ENCODE measurements around the gene TAS2R31.

TAS2R31 gene

DNA sequence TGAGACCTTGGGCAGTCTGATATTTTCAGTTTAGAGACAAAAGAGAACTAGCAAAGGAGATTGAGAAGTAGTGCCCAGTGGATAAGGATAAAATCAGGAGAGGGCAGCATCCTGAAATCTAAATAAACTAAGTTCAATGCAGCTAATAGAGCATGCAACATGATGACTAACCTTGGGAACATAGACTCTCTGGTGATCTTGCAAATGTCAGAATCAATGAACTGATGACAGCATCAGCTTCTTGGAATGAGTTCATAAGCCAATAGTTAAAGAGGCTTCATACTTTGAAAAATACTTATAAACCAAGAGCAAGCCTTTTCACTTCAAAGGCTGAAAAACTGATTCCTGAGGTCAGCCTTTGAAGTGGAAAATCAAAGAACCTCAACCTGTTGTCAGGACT is 17.0 kb downstream of the TAS2R31 start:
- TF ChIP-seq ZBTB7A (IDR thresholded peaks at IDR 0.05; ENCODE audit: low read depth), result no peak
- TF ChIP-seq, protein P1, sequence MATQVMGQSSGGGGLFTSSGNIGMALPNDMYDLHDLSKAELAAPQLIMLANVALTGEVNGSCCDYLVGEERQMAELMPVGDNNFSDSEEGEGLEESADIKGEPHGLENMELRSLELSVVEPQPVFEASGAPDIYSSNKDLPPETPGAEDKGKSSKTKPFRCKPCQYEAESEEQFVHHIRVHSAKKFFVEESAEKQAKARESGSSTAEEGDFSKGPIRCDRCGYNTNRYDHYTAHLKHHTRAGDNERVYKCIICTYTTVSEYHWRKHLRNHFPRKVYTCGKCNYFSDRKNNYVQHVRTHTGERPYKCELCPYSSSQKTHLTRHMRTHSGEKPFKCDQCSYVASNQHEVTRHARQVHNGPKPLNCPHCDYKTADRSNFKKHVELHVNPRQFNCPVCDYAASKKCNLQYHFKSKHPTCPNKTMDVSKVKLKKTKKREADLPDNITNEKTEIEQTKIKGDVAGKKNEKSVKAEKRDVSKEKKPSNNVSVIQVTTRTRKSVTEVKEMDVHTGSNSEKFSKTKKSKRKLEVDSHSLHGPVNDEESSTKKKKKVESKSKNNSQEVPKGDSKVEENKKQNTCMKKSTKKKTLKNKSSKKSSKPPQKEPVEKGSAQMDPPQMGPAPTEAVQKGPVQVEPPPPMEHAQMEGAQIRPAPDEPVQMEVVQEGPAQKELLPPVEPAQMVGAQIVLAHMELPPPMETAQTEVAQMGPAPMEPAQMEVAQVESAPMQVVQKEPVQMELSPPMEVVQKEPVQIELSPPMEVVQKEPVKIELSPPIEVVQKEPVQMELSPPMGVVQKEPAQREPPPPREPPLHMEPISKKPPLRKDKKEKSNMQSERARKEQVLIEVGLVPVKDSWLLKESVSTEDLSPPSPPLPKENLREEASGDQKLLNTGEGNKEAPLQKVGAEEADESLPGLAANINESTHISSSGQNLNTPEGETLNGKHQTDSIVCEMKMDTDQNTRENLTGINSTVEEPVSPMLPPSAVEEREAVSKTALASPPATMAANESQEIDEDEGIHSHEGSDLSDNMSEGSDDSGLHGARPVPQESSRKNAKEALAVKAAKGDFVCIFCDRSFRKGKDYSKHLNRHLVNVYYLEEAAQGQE (IDR thresholded peaks at IDR 0.05; ENCODE audit: low read depth), result no peak
- TF ChIP-seq CEBPB (IDR thresholded peaks at IDR 0.05), result no peak
- TF ChIP-seq, protein P2, sequence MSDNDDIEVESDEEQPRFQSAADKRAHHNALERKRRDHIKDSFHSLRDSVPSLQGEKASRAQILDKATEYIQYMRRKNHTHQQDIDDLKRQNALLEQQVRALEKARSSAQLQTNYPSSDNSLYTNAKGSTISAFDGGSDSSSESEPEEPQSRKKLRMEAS (IDR thresholded peaks at IDR 0.05), result no peak
- TF ChIP-seq USF1 (IDR thresholded peaks at IDR 0.05), result no peak
- TF ChIP-seq TAF1 (IDR thresholded peaks at IDR 0.05; ENCODE audit: low read depth), result no peak
- TF ChIP-seq NFIC (IDR thresholded peaks at IDR 0.05), result no peak
- TF ChIP-seq EP300 (IDR thresholded peaks at IDR 0.05; ENCODE audit: borderline replicate concordance), result no peak
- TF ChIP-seq EGR1 (IDR thresholded peaks at IDR 0.05), result no peak

DNA sequence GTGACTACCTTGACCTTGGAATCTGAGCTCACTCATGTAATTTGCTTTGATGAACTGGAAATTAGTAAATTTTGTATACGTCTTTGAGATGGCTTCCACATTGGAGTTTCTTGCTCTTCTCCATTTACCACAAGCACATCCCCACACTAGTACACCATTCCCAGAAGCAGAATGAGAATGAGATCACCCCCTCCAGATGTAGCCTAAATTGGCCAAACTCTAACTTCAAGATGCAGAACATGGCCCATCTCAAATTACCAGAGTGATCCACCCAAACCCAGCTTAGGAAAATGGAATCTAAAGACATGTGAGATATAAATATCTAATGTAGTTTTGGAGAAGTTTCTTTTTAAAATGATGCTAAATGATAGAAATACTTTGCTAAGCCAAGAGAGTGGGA is 23.6 kb downstream of the TAS2R31 start:
- TF ChIP-seq CREB1 (IDR thresholded peaks at IDR 0.05; ENCODE audit: low read depth) (no peak), EGR1 (IDR thresholded peaks at IDR 0.05) (no peak), FOXM1 (IDR thresholded peaks at IDR 0.05; ENCODE audit: borderline replicate concordance, low read depth) (no peak)

DNA sequence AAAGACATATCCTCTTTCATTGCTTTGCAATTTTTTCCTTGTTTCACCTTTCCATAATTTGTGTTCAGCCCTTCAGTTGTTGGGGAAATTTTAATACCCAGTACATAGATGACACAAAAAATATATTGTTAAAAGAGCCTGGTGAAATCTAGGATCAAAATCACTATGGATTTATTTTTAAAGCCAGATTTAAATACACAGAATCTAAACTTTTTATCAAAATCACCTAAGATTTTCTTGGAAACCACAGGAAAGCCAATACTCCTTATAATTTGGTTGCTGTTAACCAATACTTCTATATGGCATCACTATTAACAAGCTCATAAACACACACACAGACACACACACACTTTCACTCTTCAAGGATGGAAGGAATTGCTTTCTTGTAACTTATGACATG is 33.0 kb downstream of the TAS2R31 start, which contains the start of gene TAS2R20:
Gene TAS2R20 (minus strand): TSS at position 101 of the 400 bp plus-strand sequence. CDS start 429 bp downstream, outside the sequence.
- TF ChIP-seq TEAD4 (IDR thresholded peaks at IDR 0.05) (no peak), YY1 (IDR thresholded peaks at IDR 0.05; ENCODE audit: low read depth) (no peak), NFIC (IDR thresholded peaks at IDR 0.05) (no peak), TAF1 (IDR thresholded peaks at IDR 0.05; ENCODE audit: low read depth) (no peak), RAD21 (IDR thresholded peaks at IDR 0.05; ENCODE audit: low read depth) (no peak), CREB1 (IDR thresholded peaks at IDR 0.05; ENCODE audit: low read depth) (no peak), USF1 (IDR thresholded peaks at IDR 0.05) (no peak)
- TF ChIP-seq, protein P1 (IDR thresholded peaks at IDR 0.05; ENCODE audit: low read depth), result no peak
- TF ChIP-seq, protein P2 (IDR thresholded peaks at IDR 0.05), result no peak

GRCh38 chr12:10994307-10994706 is 36.9 kb downstream of the TAS2R31 start:
- TF ChIP-seq NFIC (IDR thresholded peaks at IDR 0.05) (no peak), TCF12 (IDR thresholded peaks at IDR 0.05; ENCODE audit: low read depth) (no peak), USF1 (IDR thresholded peaks at IDR 0.05) (no peak)

GRCh38 chr12:10989107-10989506 is 42.1 kb downstream of the TAS2R31 start:
- TF ChIP-seq, protein P2 (IDR thresholded peaks at IDR 0.05), result no peak
- TF ChIP-seq, protein P1 (IDR thresholded peaks at IDR 0.05; ENCODE audit: low read depth), result no peak
- TF ChIP-seq YY1 (IDR thresholded peaks at IDR 0.05; ENCODE audit: low read depth), result no peak
- no peak for TF ChIP-seq EP300 (IDR thresholded peaks at IDR 0.05; ENCODE audit: borderline replicate concordance)
- TF ChIP-seq USF1 (IDR thresholded peaks at IDR 0.05), result no peak
- no peak for TF ChIP-seq ZBTB7A (IDR thresholded peaks at IDR 0.05; ENCODE audit: low read depth)
- no peak for TF ChIP-seq CREB1 (IDR thresholded peaks at IDR 0.05; ENCODE audit: low read depth)
- TF ChIP-seq CEBPB (IDR thresholded peaks at IDR 0.05), result no peak
- no peak for TF ChIP-seq TCF12 (IDR thresholded peaks at IDR 0.05; ENCODE audit: low read depth)
- TF ChIP-seq RAD21 (IDR thresholded peaks at IDR 0.05; ENCODE audit: low read depth), result no peak
- TF ChIP-seq FOXM1 (IDR thresholded peaks at IDR 0.05; ENCODE audit: borderline replicate concordance, low read depth), result no peak
- no peak for TF ChIP-seq TEAD4 (IDR thresholded peaks at IDR 0.05)
- TF ChIP-seq TAF1 (IDR thresholded peaks at IDR 0.05; ENCODE audit: low read depth), result no peak
- no peak for TF ChIP-seq EGR1 (IDR thresholded peaks at IDR 0.05)
- TF ChIP-seq NFIC (IDR thresholded peaks at IDR 0.05), result no peak

Data from Ishikawa (cell line).